HEK293 (cell line): Measurements from ENCODE around the gene HTR4.

Experiments used
- CTCF ChIA-PET: fragments of 350-600 bp; formaldehyde crosslinking; extraction: SDS; loops from one replicate; lab custom pipeline; 2021; ENCODE audit warnings: antibody characterized with exemption; lab: Yijun Ruan, JAX
- POLR2A ChIA-PET: fragments of 300-600 bp; formaldehyde crosslinking; extraction: SDS; loops from one replicate; lab custom pipeline; 2020; ENCODE audit warnings: antibody characterized with exemption, inconsistent platforms; lab: Yijun Ruan, JAX
- H3K27ac ChIP-seq: fragments of 200-500 bp; sonication (Bioruptor generic); 2 replicates; pipeline ENCODE4 v1.5.1; 2014; ENCODE audit warnings: low read depth, low read length, control low read depth, inconsistent platforms; ENCODE audit errors: extremely low read depth
- H3K36me3 ChIP-seq, 2 experiments: fragments of 200-500 bp in 1 of 2; sonication (Bioruptor generic) in 1 of 2; 1 replicate in 1 of 2; 2 replicates in 1 of 2; pipeline ENCODE4 v1.5.1; 2014 to 2017; ENCODE audit warnings: inconsistent platforms in 2 of 2, low read length in 2 of 2; ENCODE audit not compliant: control insufficient read depth in 2 of 2, insufficient read depth in 1 of 2
- H3K4me1 ChIP-seq: fragments of 200-500 bp; sonication (Bioruptor generic); 2 replicates; pipeline ENCODE4 v1.5.1; 2014; ENCODE audit warnings: mild to moderate bottlenecking, low read length, inconsistent platforms; ENCODE audit not compliant: control insufficient read depth, insufficient read depth
- H3K4me3 ChIP-seq: 2 replicates; pipeline ENCODE4 v1.5.1; 2011; ENCODE audit warnings: low read depth, mild to moderate bottlenecking, control low read depth, low read length, moderate library complexity
- H3K9me3 ChIP-seq: fragments of 200-500 bp; sonication (Bioruptor generic); 2 replicates; pipeline ENCODE4 v1.5.1; 2014; ENCODE audit warnings: low read depth, low read length, inconsistent platforms; ENCODE audit not compliant: control insufficient read depth, insufficient read depth
- BCL11A ChIP-seq: fragments of 450-650 bp; formaldehyde crosslinking; IDR thresholded peaks from 2 replicates; pipeline ENCODE4 v1.5.1; 2016; ENCODE audit warnings: low read depth, missing biosample characterization, missing genetic modification characterization
- CTCF ChIP-seq: fragments of 450-650 bp; formaldehyde crosslinking; IDR thresholded peaks from 2 replicates; pipeline ENCODE4 v1.5.1; 2016; ENCODE audit warnings: missing biosample characterization, missing genetic modification characterization
- GLIS2 ChIP-seq: fragments of 450-650 bp; formaldehyde crosslinking; IDR thresholded peaks from 2 replicates; pipeline ENCODE4 v1.5.1; 2016; ENCODE audit warnings: missing biosample characterization, missing genetic modification characterization
- HOXA7 ChIP-seq: sonication (generic); formaldehyde crosslinking; IDR thresholded peaks from 2 replicates; pipeline ENCODE4 v1.8.1; 2022; ENCODE audit warnings: missing genetic modification reagents, borderline replicate concordance
- REPIN1 ChIP-seq: fragments of 450-650 bp; formaldehyde crosslinking; IDR thresholded peaks from 2 replicates; pipeline ENCODE4 v1.5.1; 2017; ENCODE audit warnings: missing biosample characterization, missing genetic modification characterization, low read depth
- SALL2 ChIP-seq: fragments of 450-650 bp; formaldehyde crosslinking; IDR thresholded peaks from 2 replicates; pipeline ENCODE4 v1.5.0; 2017; ENCODE audit warnings: missing biosample characterization, mild to moderate bottlenecking, missing genetic modification characterization, borderline replicate concordance
- YY1 ChIP-seq: fragments of 450-650 bp; formaldehyde crosslinking; IDR thresholded peaks from 2 replicates; pipeline ENCODE4 v1.5.1; 2018; ENCODE audit warnings: missing biosample characterization, missing genetic modification characterization
- ZFP69B ChIP-seq: fragments of 450-650 bp; formaldehyde crosslinking; IDR thresholded peaks from 2 replicates; pipeline ENCODE4 v1.5.1; 2016; ENCODE audit warnings: missing biosample characterization, missing genetic modification characterization
- ZNF16 ChIP-seq: fragments of 450-650 bp; formaldehyde crosslinking; IDR thresholded peaks from 2 replicates; pipeline ENCODE4 v1.5.1; 2016; ENCODE audit warnings: low read depth, missing biosample characterization, missing genetic modification characterization
- ZNF18 ChIP-seq: fragments of 450-650 bp; formaldehyde crosslinking; IDR thresholded peaks from 2 replicates; pipeline ENCODE4 v1.5.1; 2016; ENCODE audit warnings: missing biosample characterization, missing genetic modification characterization
- ZNF211 ChIP-seq: fragments of 450-650 bp; formaldehyde crosslinking; IDR thresholded peaks from 2 replicates; pipeline ENCODE4 v1.5.1; 2016; ENCODE audit warnings: low read depth, missing biosample characterization, missing genetic modification characterization
- ZNF239 ChIP-seq: fragments of 450-650 bp; formaldehyde crosslinking; IDR thresholded peaks from 2 replicates; pipeline ENCODE4 v1.5.1; 2016; ENCODE audit warnings: missing biosample characterization, missing genetic modification characterization
- ZNF24 ChIP-seq: fragments of 450-650 bp; formaldehyde crosslinking; IDR thresholded peaks from 2 replicates; pipeline ENCODE4 v1.5.1; 2016; ENCODE audit warnings: missing biosample characterization, missing genetic modification characterization
- ZNF248 ChIP-seq: fragments of 450-650 bp; formaldehyde crosslinking; IDR thresholded peaks from 2 replicates; pipeline ENCODE4 v1.5.1; 2017; ENCODE audit warnings: missing biosample characterization, missing genetic modification characterization
- ZNF26 ChIP-seq: fragments of 450-650 bp; formaldehyde crosslinking; IDR thresholded peaks from 2 replicates; pipeline ENCODE4 v1.5.1; 2016; ENCODE audit warnings: missing biosample characterization, missing genetic modification characterization
- ZNF274 ChIP-seq, 2 experiments: fragments of 200-500 bp in 1 of 2; fragments of 450-650 bp in 1 of 2; sonication (Bioruptor generic) in 1 of 2; formaldehyde crosslinking in 1 of 2; IDR thresholded peaks; 2 replicates each; pipeline versions ENCODE4 v1.5.1 to v1.6.1; 2014 to 2016; ENCODE audit warnings: borderline replicate concordance in 1 of 2, inconsistent platforms in 1 of 2, low read length in 1 of 2, missing biosample characterization in 1 of 2, missing genetic modification characterization in 1 of 2
- ZNF302 ChIP-seq: fragments of 450-650 bp; formaldehyde crosslinking; IDR thresholded peaks from 2 replicates; pipeline ENCODE4 v1.5.1; 2016; ENCODE audit warnings: missing biosample characterization, missing genetic modification characterization, low read depth
- ZNF354C ChIP-seq: fragments of 450-650 bp; formaldehyde crosslinking; IDR thresholded peaks from 2 replicates; pipeline ENCODE4 v1.5.1; 2016; ENCODE audit warnings: missing biosample characterization, missing genetic modification characterization, low read depth, borderline replicate concordance
- ZNF423 ChIP-seq: fragments of 450-650 bp; formaldehyde crosslinking; IDR thresholded peaks from 2 replicates; pipeline ENCODE4 v1.5.1; 2016; ENCODE audit warnings: missing biosample characterization, missing genetic modification characterization
- ZNF433 ChIP-seq: fragments of 450-650 bp; formaldehyde crosslinking; IDR thresholded peaks from 2 replicates; pipeline ENCODE4 v1.5.1; 2016; ENCODE audit warnings: missing biosample characterization, missing genetic modification characterization, low read depth
- ZNF521 ChIP-seq: fragments of 450-650 bp; formaldehyde crosslinking; IDR thresholded peaks from 2 replicates; pipeline ENCODE4 v1.5.1; 2017; ENCODE audit warnings: missing biosample characterization, mild to moderate bottlenecking, missing genetic modification characterization
- ZNF529 ChIP-seq: fragments of 450-650 bp; formaldehyde crosslinking; IDR thresholded peaks from 2 replicates; pipeline ENCODE4 v1.5.1; 2017; ENCODE audit warnings: missing genetic modification characterization, missing biosample characterization; ENCODE audit not compliant: insufficient replicate concordance
- ZNF585B ChIP-seq: fragments of 450-650 bp; formaldehyde crosslinking; IDR thresholded peaks from 2 replicates; pipeline ENCODE4 v1.5.1; 2016; ENCODE audit warnings: missing biosample characterization, missing genetic modification characterization
- ZNF596 ChIP-seq: fragments of 450-650 bp; IDR thresholded peaks from 2 replicates; pipeline ENCODE4 v1.5.0; 2018; ENCODE audit warnings: missing biosample characterization, mild to moderate bottlenecking, missing genetic modification characterization, moderate library complexity
- ZSCAN30 ChIP-seq: fragments of 450-650 bp; IDR thresholded peaks from 2 replicates; pipeline ENCODE4 v1.5.1; 2018; ENCODE audit warnings: missing biosample characterization, mild to moderate bottlenecking, missing genetic modification characterization, moderate library complexity
- ZSCAN5A ChIP-seq: fragments of 450-650 bp; formaldehyde crosslinking; IDR thresholded peaks from 2 replicates; pipeline ENCODE4 v1.5.1; 2016; ENCODE audit warnings: missing biosample characterization, missing genetic modification characterization

Gene HTR4

GRCh38 chr5:148653836-148654781 is at the start of gene HTR4:
Gene HTR4 (minus strand): TSS chr5:148654527. CDS start chr5:148637014, 17,513 bp downstream.
- no peak for TF ChIP-seq GLIS2 (tag by site-specific recombination)
- TF ChIP-seq ZNF239 (tag by site-specific recombination): no peak
- no peak for TF ChIP-seq ZNF26 (tag by site-specific recombination)
- TF ChIP-seq ZNF354C (tag by site-specific recombination): no peak
- TF ChIP-seq REPIN1 (tag by site-specific recombination): no peak
- TF ChIP-seq ZNF596 (tag by site-specific recombination): no peak
- no peak for TF ChIP-seq ZNF423 (tag by site-specific recombination)
- no peak for TF ChIP-seq CTCF
- TF ChIP-seq ZNF529: no peak
- TF ChIP-seq HOXA7 (CRISPR knock-in tag): no peak
- TF ChIP-seq BCL11A (tag by site-specific recombination): no peak
- TF ChIP-seq ZNF211 (tag by site-specific recombination): no peak
- no peak for TF ChIP-seq ZFP69B
- no peak for TF ChIP-seq ZSCAN5A (tag by site-specific recombination)
- TF ChIP-seq ZNF274 (IDR thresholded peaks at IDR 0.05; ENCODE audit: low read length): no peak
- TF ChIP-seq ZNF274 (tag by site-specific recombination; IDR thresholded peaks at IDR 0.05; ENCODE audit: borderline replicate concordance): no peak
- no peak for TF ChIP-seq ZNF433 (tag by site-specific recombination)
- TF ChIP-seq ZNF24: no peak
- no peaks in the 10 kb centered on the region for H3K36me3 ChIP-seq
- ChIA-PET CTCF (no interaction called here), POLR2A (no interaction called here)
- no peak within 1 kb of the TSS for H3K27ac ChIP-seq
- peak within 1 kb of the TSS; percentile 23; the same call in 1 of the 2 replicates for H3K4me3 ChIP-seq
- H3K9me3 ChIP-seq: no peaks in the 10 kb centered on the region
- H3K4me1 ChIP-seq: no peaks in the 10 kb centered on the region; the same call in 1 of the 2 replicates

GRCh38 chr5:148702019-148702596 is 47.8 kb upstream of the HTR4 start:
- H3K9me3 ChIP-seq: no peaks in the 10 kb centered on the region
- H3K4me3 ChIP-seq: no peak overlapping the region
- POLR2A ChIA-PET: no interaction called here
- no peaks in the 10 kb centered on the region for H3K4me1 ChIP-seq
- no peak overlapping the region for H3K27ac ChIP-seq
- CTCF ChIA-PET: interaction anchor here (0.6 to 1.2 kb wide), 5 partner anchors 10 to 410 kb away, joined by 3 to 4 read pairs (median 3); no protein-coding TSS in a partner anchor
- H3K36me3 ChIP-seq: no peaks in the 10 kb centered on the region
- TF ChIP-seq ZSCAN30 (tag by site-specific recombination) (no peak), ZNF521 (tag by site-specific recombination) (no peak), SALL2 (tag by site-specific recombination) (no peak), YY1 (tag by site-specific recombination) (no peak), ZNF302 (no peak), ZNF585B (tag by site-specific recombination) (no peak), ZNF18 (tag by site-specific recombination) (no peak), ZNF16 (tag by site-specific recombination) (no peak), ZNF248 (no peak)
